H1 (cell line): ENCODE data around the gene CIAO3. TPM values are rescaled to one million over a fixed set of nuclear protein-coding genes. Genes with fewer than 3 reads are reported as not detected.

ENCODE experiments used
- CTCF ChIA-PET: fragments of 300-600 bp; sonication (Branson Sonifier 250); formaldehyde crosslinking; loops from one replicate; lab custom pipeline; 2021; ENCODE audit not compliant: partially characterized antibody; lab: Charles Lee
- POLR2A ChIA-PET: fragments of 300-600 bp; sonication (Branson Sonifier 250); formaldehyde crosslinking; loops from one replicate; lab custom pipeline; 2021; ENCODE audit warnings: inconsistent platforms; ENCODE audit not compliant: partially characterized antibody; lab: Charles Lee
- DNase-seq, 2 experiments: peaks; one replicate each; pipeline versions ENCODE4 v3.0.0 to v3.0.0-alpha.2; 2010 to 2022; ENCODE audit warnings: low spot score in 2 of 2, low read depth in 1 of 2, mixed read lengths in 1 of 2
- FAIRE-seq: peaks from 2 replicates; lab custom pipeline; 2011; peaks lifted over from hg19 to GRCh38; lab: Jason Lieb, UNC
- H2AFZ ChIP-seq: 2 replicates; pipeline ENCODE4 v1.8.1; 2012; ENCODE audit warnings: low read length, inconsistent platforms
- H2AK5ac ChIP-seq: 2 replicates; pipeline ENCODE4 v1.6.1; 2013; ENCODE audit warnings: low read depth, low read length
- H2BK120ac ChIP-seq: replicated peaks from 2 replicates; pipeline ENCODE3; 2013; ENCODE audit warnings: low read depth, low read length, inconsistent platforms
- H2BK12ac ChIP-seq: 2 replicates; pipeline ENCODE4 v1.6.1; 2013; ENCODE audit warnings: low read depth, low read length
- H2BK15ac ChIP-seq: 2 replicates; pipeline ENCODE4 v1.6.1; 2013; ENCODE audit warnings: low read length
- H2BK20ac ChIP-seq: 2 replicates; pipeline ENCODE4 v1.6.1; 2013; ENCODE audit warnings: low read length
- H2BK5ac ChIP-seq: 2 replicates; pipeline ENCODE4 v1.6.1; 2013; ENCODE audit warnings: low read depth, low read length
- H3K14ac ChIP-seq: 2 replicates; pipeline ENCODE4 v1.6.1; 2013; ENCODE audit warnings: inconsistent platforms; ENCODE audit not compliant: insufficient read length
- H3K18ac ChIP-seq: 2 replicates; pipeline ENCODE4 v1.6.1; 2013; ENCODE audit warnings: low read length; ENCODE audit errors: extremely low read depth
- H3K23ac ChIP-seq: 2 replicates; pipeline ENCODE4 v1.6.1; 2013; ENCODE audit warnings: inconsistent platforms; ENCODE audit not compliant: insufficient read length
- H3K23me2 ChIP-seq: 2 replicates; pipeline ENCODE4 v1.6.1; 2013; ENCODE audit warnings: low read depth, low read length
- H3K27ac ChIP-seq: 2 replicates; pipeline ENCODE4 v1.6.1; 2011; ENCODE audit warnings: low read depth, low read length, inconsistent platforms
- H3K27me3 ChIP-seq, 4 experiments: replicated peaks in 1 of 4; 1 replicate in 1 of 4; 2 replicates in 3 of 4; pipeline versions ENCODE4 v1.6.1 to v1.8.1; 2011 to 2013; ENCODE audit warnings: low read length in 3 of 4, mild to moderate bottlenecking in 3 of 4, inconsistent platforms in 2 of 4, mixed read lengths in 2 of 4, moderate library complexity in 1 of 4; ENCODE audit not compliant: control insufficient read depth in 3 of 4, insufficient read depth in 3 of 4; ENCODE audit errors: extremely low read depth in 1 of 4
- H3K36me3 ChIP-seq, 4 experiments: 2 replicates each; pipeline versions ENCODE4 v1.6.1 to v1.8.1; 2011 to 2013; ENCODE audit warnings: mild to moderate bottlenecking in 4 of 4, low read length in 3 of 4, moderate library complexity in 2 of 4, control low read depth in 1 of 4, inconsistent platforms in 1 of 4; ENCODE audit not compliant: insufficient read depth in 4 of 4, control insufficient read depth in 2 of 4
- H3K4ac ChIP-seq: replicated peaks from 2 replicates; pipeline ENCODE3; 2013; ENCODE audit warnings: low read length, low read depth, mixed read lengths, inconsistent platforms; ENCODE audit not compliant: insufficient read length
- H3K4me1 ChIP-seq, 4 experiments: replicated peaks in 1 of 4; 1 replicate in 1 of 4; 2 replicates in 3 of 4; pipeline versions ENCODE4 v1.6.1 to v1.8.1; 2011 to 2013; ENCODE audit warnings: low read length in 3 of 4, inconsistent platforms in 2 of 4, mixed read lengths in 1 of 4; ENCODE audit not compliant: insufficient read depth in 4 of 4, control insufficient read depth in 3 of 4
- H3K4me2 ChIP-seq, 2 experiments: 2 replicates each; pipeline versions ENCODE4 v1.6.1 to v1.8.1; 2011 to 2013; ENCODE audit warnings: low read depth in 2 of 2, low read length in 2 of 2, control low read depth in 1 of 2, inconsistent platforms in 1 of 2, mild to moderate bottlenecking in 1 of 2; ENCODE audit not compliant: insufficient read depth in 1 of 2
- H3K4me3 ChIP-seq, 4 experiments: fragments of 200-600, 300-600 bp in 1 of 4; sonication (generic), shearing (Covaris generic), sonication (Bioruptor Twin) in 1 of 4; 2 replicates each; pipeline versions ENCODE4 v1.5.1 to v1.8.1; 2011 to 2016; ENCODE audit warnings: low read length in 4 of 4, low read depth in 3 of 4, control low read depth in 2 of 4, inconsistent platforms in 2 of 4, mild to moderate bottlenecking in 2 of 4, mixed read lengths in 1 of 4, moderate library complexity in 1 of 4; ENCODE audit not compliant: insufficient read depth in 2 of 4; ENCODE audit errors: extremely low read depth in 1 of 4
- H3K56ac ChIP-seq: replicated peaks from 2 replicates; pipeline ENCODE3; 2013; ENCODE audit warnings: low read depth, mild to moderate bottlenecking, mixed read lengths, low read length, inconsistent platforms; ENCODE audit not compliant: insufficient read length
- H3K79me1 ChIP-seq: 2 replicates; pipeline ENCODE4 v1.6.1; 2013; ENCODE audit warnings: low read depth, low read length, control low read depth
- H3K79me2 ChIP-seq, 2 experiments: 2 replicates each; pipeline versions ENCODE4 v1.6.1 to v1.8.1; 2012 to 2013; ENCODE audit warnings: low read length in 2 of 2, mild to moderate bottlenecking in 2 of 2, inconsistent platforms in 1 of 2; ENCODE audit not compliant: insufficient read depth in 2 of 2, control insufficient read depth in 1 of 2
- H3K9ac ChIP-seq, 4 experiments: replicated peaks in 1 of 4; 1 replicate in 1 of 4; 2 replicates in 3 of 4; pipeline versions ENCODE4 v1.6.1 to v1.8.1; 2011 to 2013; ENCODE audit warnings: low read depth in 3 of 4, low read length in 3 of 4, control low read depth in 2 of 4, mild to moderate bottlenecking in 2 of 4, moderate library complexity in 2 of 4, inconsistent platforms in 1 of 4; ENCODE audit errors: extremely low read depth in 1 of 4
- H3K9me3 ChIP-seq, 2 experiments: 2 replicates each; pipeline versions ENCODE4 v1.6.1 to v1.8.1; 2012 to 2013; ENCODE audit warnings: mild to moderate bottlenecking in 2 of 2, moderate library complexity in 2 of 2, control low read depth in 1 of 2, inconsistent platforms in 1 of 2, low read depth in 1 of 2, low read length in 1 of 2, mixed read lengths in 1 of 2; ENCODE audit not compliant: insufficient read depth in 2 of 2
- H4K20me1 ChIP-seq, 2 experiments: replicated peaks in 1 of 2; 2 replicates each; pipeline versions ENCODE3 to v1.8.1; 2011 to 2013; ENCODE audit warnings: inconsistent platforms in 2 of 2, low read length in 2 of 2, mild to moderate bottlenecking in 1 of 2; ENCODE audit not compliant: insufficient read depth in 2 of 2, control insufficient read depth in 1 of 2
- H4K5ac ChIP-seq: 2 replicates; pipeline ENCODE4 v1.6.1; 2013; ENCODE audit warnings: low read length, low read depth, mixed read lengths, inconsistent platforms; ENCODE audit not compliant: insufficient read length
- H4K8ac ChIP-seq: 2 replicates; pipeline ENCODE4 v1.8.0; 2013; ENCODE audit warnings: mild to moderate bottlenecking, moderate library complexity, low read length, inconsistent platforms; ENCODE audit not compliant: insufficient read depth; ENCODE audit errors: extremely low read depth
- H4K91ac ChIP-seq: replicated peaks from 2 replicates; pipeline ENCODE3; 2013; ENCODE audit warnings: low read length, mixed read lengths, inconsistent platforms; ENCODE audit not compliant: insufficient read length
- KDM4A ChIP-seq: IDR thresholded peaks from one replicate; pipeline ENCODE4 v1.7.1; 2012; ENCODE audit warnings: low read depth, mild to moderate bottlenecking, moderate library complexity, low read length, inconsistent platforms; ENCODE audit not compliant: severe bottlenecking
- MAFK ChIP-seq: IDR thresholded peaks from 2 replicates; pipeline ENCODE4 v1.6.1; 2012; ENCODE audit warnings: low read depth, mild to moderate bottlenecking, improper control_type of control experiment, low read length
- MAX ChIP-seq: IDR thresholded peaks from 2 replicates; pipeline ENCODE4 v1.6.1; 2012; ENCODE audit warnings: inconsistent platforms
- POLR2A ChIP-seq, 2 experiments: IDR thresholded peaks; 1 replicate in 1 of 2; 2 replicates in 1 of 2; pipeline ENCODE4 v1.6.1; 2011; ENCODE audit warnings: low read depth in 2 of 2, low read length in 2 of 2, mild to moderate bottlenecking in 2 of 2; ENCODE audit errors: control extremely low read depth in 1 of 2
- POLR2AphosphoS5 ChIP-seq: IDR thresholded peaks from 2 replicates; pipeline ENCODE4 v1.6.1; 2011; ENCODE audit warnings: low read depth, low read length
- RBBP5 ChIP-seq: IDR thresholded peaks from 2 replicates; pipeline ENCODE4 v1.7.1; 2012; ENCODE audit warnings: low read depth, mild to moderate bottlenecking, inconsistent platforms, low read length, moderate library complexity, borderline replicate concordance
- SAP30 ChIP-seq: fragments of 300-600 bp; sonication (generic); IDR thresholded peaks from 2 replicates; pipeline ENCODE4 v1.7.1; 2012; ENCODE audit warnings: low read length, moderate library complexity, mild to moderate bottlenecking, inconsistent platforms; ENCODE audit not compliant: insufficient read depth, insufficient replicate concordance
- SP4 ChIP-seq: IDR thresholded peaks from 2 replicates; pipeline ENCODE4 v1.6.1; 2012; ENCODE audit warnings: low read length, inconsistent platforms
- TAF1 ChIP-seq: IDR thresholded peaks from 2 replicates; pipeline ENCODE4 v1.6.1; 2011; ENCODE audit warnings: mild to moderate bottlenecking, low read depth, low read length
- TCF12 ChIP-seq: IDR thresholded peaks from 2 replicates; pipeline ENCODE4 v1.6.1; 2011; ENCODE audit warnings: low read depth, mild to moderate bottlenecking, low read length
- WGBS, 2 experiments: shearing (Covaris generic) in 1 of 2; methylation state at CpG; one replicate each; pipeline versions ENCODE4 v1.1.6 to v1.1.7; 2013 to 2015; ENCODE audit warnings: low lambda C conversion rate in 2 of 2, mixed read lengths in 2 of 2, inconsistent platforms in 1 of 2, low coverage in 1 of 2, missing lambda C conversion rate in 1 of 2; ENCODE audit not compliant: insufficient replicate concordance in 2 of 2, insufficient coverage in 1 of 2, insufficient read length in 1 of 2; ENCODE audit errors: extremely low coverage in 1 of 2, missing lambda C conversion rate in 1 of 2; 5-methylcytosine and 5-hydroxymethylcytosine counted together
- polyA plus RNA-seq, 7 experiments: library from polyadenylated mRNA; depleted of rRNA in 3 of 7; stranded (reverse) in 5 of 7; unstranded in 2 of 7; fragments of >200 nt in 5 of 7; fragments of 200-250 nt in 2 of 7; gene quantifications; 1 replicate in 5 of 7; 2 replicates in 1 of 7; 4 replicates in 1 of 7; pipeline versions ENCODE4 v1.2.1 to v1.2.3, GENCODE V29; 2011 to 2013; ENCODE audit warnings: missing spikeins in 2 of 7, mixed read lengths in 2 of 7
- total RNA-seq: library from RNA; stranded (reverse); fragmentation: NEBNext Ultra II Directional; extraction: Animal tissue kit (Norgen Biotek cat#: 25700); gene quantifications from 2 replicates; pipeline ENCODE4 v1.2.1, GENCODE V29; 2021

The CIAO3 gene
- total and polyA plus RNA-seq, 2 of the 8 experiments (the other 6 are each of a cell fraction or from before 2014, with no cell fraction given) = 20.0 to 20.4 TPM

- Histone ChIP-seq H3K14ac (no peak within 1 kb of the TSS), H3K27ac (peak within 1 kb of the TSS; percentile 72), H4K8ac (peak within 1 kb of the TSS; percentile 82), H3K23me2 (peaks cover 17% of the 10 kb centered on the region), H2BK5ac (peak within 1 kb of the TSS; percentile 49; the same call in 1 of the 2 replicates), H2BK15ac (no peak within 1 kb of the TSS), H2BK120ac (no peak within 1 kb of the TSS), H4K5ac (peak within 1 kb of the TSS; percentile 62), H3K9me3 (no peaks in the 10 kb centered on the region), H4K20me1 (peaks cover 4 to 26% of the 10 kb centered on the region in 2 experiments), H3K79me2 (peaks cover 0 to 12% of the 10 kb centered on the region in 2 experiments; a peak in 1 of 4 replicates), H3K23ac (no peak within 1 kb of the TSS), H3K56ac (peak within 1 kb of the TSS; percentile 59), H2AFZ (no peak within 1 kb of the TSS), H3K4me3 (peak within 1 kb of the TSS; percentile 72 to 89 (median 80)), H3K79me1 (peaks cover 6% of the 10 kb centered on the region; the same call in 1 of the 2 replicates), H2BK20ac (no peak within 1 kb of the TSS), H3K4ac (no peak within 1 kb of the TSS), H3K27me3 (peaks cover 0 to 2% (median 0%) of the 10 kb centered on the region in 4 experiments; a peak in 2 of 7 replicates), H3K36me3 (peaks cover 4 to 16% (median 13%) of the 10 kb centered on the region in 4 experiments; a peak in 7 of 8 replicates), H2BK12ac (peak within 1 kb of the TSS; percentile 84; the same call in 1 of the 2 replicates), H3K4me2 (peak within 1 kb of the TSS; percentile 74 to 92), H3K18ac (peak within 1 kb of the TSS; percentile 32), H3K9ac (peak within 1 kb of the TSS; percentile 13 to 72 (median 64); a peak in 6 of 7 replicates), H4K91ac (peak within 1 kb of the TSS; percentile 74), H3K4me1 (peaks cover 0 to 34% (median 28%) of the 10 kb centered on the region in 4 experiments; a peak in 6 of 7 replicates), H2AK5ac (no peak within 1 kb of the TSS)
- no peak for FAIRE-seq
- POLR2A ChIA-PET = interaction anchor here (0.6 to 13.3 kb wide), 17 partner anchors 10 to 297 kb away, joined by 3 to 214 read pairs (median 5); partner anchors contain the start of genes ANTKMT, CCDC78, HAGHL and PGAP6
- CTCF ChIA-PET = interaction anchor here (0.9 to 1.8 kb wide), 4 partner anchors 11 to 32 kb away, joined by 3 to 5 read pairs (median 4); partner anchors contain the start of genes WDR24 and WDR90
- peak; percentile 64 to 95 for DNase-seq
- 4% methylated on average over 25 of the region's 91 CpGs; no CpG with 5 or more reads in 1 of the 2 experiments for WGBS, 2 experiments
- TF ChIP-seq TAF1 = peak; percentile 33
- TF ChIP-seq MAX = no peak
- TF ChIP-seq SP4 = no peak
- TF ChIP-seq TCF12 = no peak
- TF ChIP-seq MAFK = no peak
- TF ChIP-seq SAP30 = no peak
- TF ChIP-seq POLR2AphosphoS5 = 0 out of 2 replicates have a peak, but pooled peaks have one; percentile 15
- no peak for TF ChIP-seq POLR2A (IDR thresholded peaks at IDR 0.05; ENCODE audit: control extremely low read depth in 1 of 2, low read depth in 2 of 2, low read length in 2 of 2)
- peak; percentile 87; the same call in 1 of the 2 replicates for TF ChIP-seq RBBP5
- peak; percentile 51 for TF ChIP-seq KDM4A
These were observed 60.8 kb downstream of the CIAO3 start, which contains the start of gene STUB1 for GRCh38 chr16:679814-680624. Gene STUB1, plus strand, starts transcription at chr16:680410. Its CDS starts 116 bp downstream, at chr16:680526.
